Neural cell (in vitro differentiated cells): Measurements from ENCODE around the gene CD300LG. TPM values are rescaled to one million over a fixed set of nuclear protein-coding genes. Genes with fewer than 3 reads are reported as not detected.

Experiments used
- H2AFZ ChIP-seq: fragments of 200-600, 300-800 bp; sonication (generic), shearing (Covaris generic); 2 replicates; pipeline ENCODE4 v1.6.0; 2014; ENCODE audit warnings: low read depth, mild to moderate bottlenecking, antibody characterized with exemption, low read length, moderate library complexity
- H3F3A ChIP-seq: fragments of 200-600 bp; shearing (Covaris generic); 2 replicates; pipeline ENCODE4 v1.6.1; 2016; ENCODE audit warnings: mild to moderate bottlenecking, moderate library complexity, mixed read lengths, antibody characterized with exemption, low read length; ENCODE audit not compliant: insufficient read depth, poor library complexity, severe bottlenecking
- H3K27ac ChIP-seq: fragments of 200-600, 300-800 bp; sonication (generic), shearing (Covaris generic); 2 replicates; pipeline ENCODE4 v1.5.1; 2014; ENCODE audit warnings: mild to moderate bottlenecking, low read length, moderate library complexity
- H3K27me3 ChIP-seq: fragments of 300-800, 200-600 bp; sonication (generic), shearing (Covaris generic); 2 replicates; pipeline ENCODE4 v1.6.0; 2014; ENCODE audit warnings: mild to moderate bottlenecking, low read depth, low read length, moderate library complexity; ENCODE audit not compliant: insufficient read depth
- H3K36me3 ChIP-seq: fragments of 300-800, 200-600 bp; sonication (generic), shearing (Covaris generic); 2 replicates; pipeline ENCODE4 v1.5.1; 2014; ENCODE audit warnings: mild to moderate bottlenecking, antibody characterized with exemption, low read length, moderate library complexity; ENCODE audit not compliant: insufficient read depth
- H3K4me2 ChIP-seq: fragments of 300-800, 200-600 bp; sonication (generic), shearing (Covaris generic); 2 replicates; pipeline ENCODE4 v1.6.0; 2014; ENCODE audit warnings: mild to moderate bottlenecking, low read length
- H3K4me3 ChIP-seq: fragments of 300-800, 200-600 bp; sonication (generic), shearing (Covaris generic); 2 replicates; pipeline ENCODE4 v1.5.1; 2014; ENCODE audit warnings: mild to moderate bottlenecking, low read length, moderate library complexity
- H3K79me2 ChIP-seq: fragments of 200-600 bp; shearing (Covaris generic); replicated peaks from 2 replicates; pipeline ENCODE4 v1.6.0; 2014; ENCODE audit warnings: mild to moderate bottlenecking, low read length, moderate library complexity; ENCODE audit not compliant: insufficient read depth
- H3K9ac ChIP-seq: fragments of 300-800, 200-600 bp; sonication (generic), shearing (Covaris generic); 2 replicates; pipeline ENCODE4 v1.6.1; 2016; ENCODE audit warnings: mild to moderate bottlenecking, low read length, mixed read lengths
- H3K9me2 ChIP-seq: fragments of 200-600 bp; shearing (Covaris generic); 2 replicates; pipeline ENCODE4 v1.6.1; 2016; ENCODE audit warnings: mild to moderate bottlenecking, low read length, mixed read lengths; ENCODE audit not compliant: insufficient read depth
- H3K9me3 ChIP-seq: fragments of 200-600, 300-800 bp; sonication (generic), shearing (Covaris generic); 2 replicates; pipeline ENCODE4 v1.6.1; 2016; ENCODE audit warnings: mild to moderate bottlenecking, mixed run types, low read length, moderate library complexity, mixed read lengths
- H4K20me1 ChIP-seq: fragments of 200-600 bp; shearing (Covaris generic); 2 replicates; pipeline ENCODE4 v1.6.1; 2016; ENCODE audit warnings: mild to moderate bottlenecking, mixed run types; ENCODE audit not compliant: insufficient read depth
- CTCF ChIP-seq: fragments of 450-650 bp; IDR thresholded peaks from 2 replicates; pipeline ENCODE4 v1.5.1; 2014; ENCODE audit warnings: antibody characterized with exemption, mild to moderate bottlenecking, moderate library complexity; ENCODE audit not compliant: poor library complexity, severe bottlenecking
- EP300 ChIP-seq: fragments of 450-650 bp; conservative IDR thresholded peaks from 2 replicates; pipeline ENCODE4 v1.6.1; 2014; ENCODE audit warnings: antibody characterized with exemption, mild to moderate bottlenecking, moderate library complexity; ENCODE audit not compliant: poor library complexity, severe bottlenecking
- EZH2 ChIP-seq: fragments of 200-600, 300-800 bp; shearing (Covaris generic), sonication (generic); IDR thresholded peaks from 2 replicates; pipeline ENCODE4 v1.6.1; 2014; ENCODE audit warnings: antibody characterized with exemption, low read length, borderline replicate concordance, mild to moderate bottlenecking; ENCODE audit not compliant: insufficient read depth, poor library complexity, severe bottlenecking
- MXI1 ChIP-seq: fragments of 450-650 bp; conservative IDR thresholded peaks from 2 replicates; pipeline ENCODE4 v1.6.1; 2014; ENCODE audit warnings: antibody characterized with exemption, mild to moderate bottlenecking; ENCODE audit not compliant: poor library complexity, severe bottlenecking
- POLR2AphosphoS5 ChIP-seq: IDR thresholded peaks from 2 replicates; pipeline ENCODE4 v1.6.1; 2012
- RAD21 ChIP-seq: fragments of 450-650 bp; conservative IDR thresholded peaks from 2 replicates; pipeline ENCODE4 v1.6.1; 2014; ENCODE audit warnings: antibody characterized with exemption, mild to moderate bottlenecking, moderate library complexity
- REST ChIP-seq: IDR thresholded peaks from 2 replicates; pipeline ENCODE4 v1.6.1; 2012; ENCODE audit warnings: borderline replicate concordance
- SMC3 ChIP-seq: fragments of 450-650 bp; conservative IDR thresholded peaks from 2 replicates; pipeline ENCODE4 v1.6.1; 2014; ENCODE audit warnings: antibody characterized with exemption, mild to moderate bottlenecking, moderate library complexity; ENCODE audit not compliant: poor library complexity
- TAF1 ChIP-seq: IDR thresholded peaks from 2 replicates; pipeline ENCODE4 v1.6.1; 2012; ENCODE audit warnings: low read depth
- polyA plus RNA-seq: library from polyadenylated mRNA; depleted of rRNA; stranded (reverse); fragments of >200 nt; gene quantifications from 2 replicates; pipeline ENCODE4 v1.2.3, GENCODE V29; 2014

CD300LG gene
- polyA plus RNA-seq, 1 donor from 2014 or later = not detected

- Histone ChIP-seq H3K9ac (peak overlapping the region; percentile 68), H3K27ac (no peak overlapping the region), H3K9me2 (no peaks in the 10 kb centered on the region), H3K4me2 (peak overlapping the region; percentile 80), H3F3A (no peaks in the 10 kb centered on the region), H3K4me3 (peak overlapping the region; percentile 86), H2AFZ (peak overlapping the region; percentile 45), H3K9me3 (no peaks in the 10 kb centered on the region), H3K36me3 (no peaks in the 10 kb centered on the region), H4K20me1 (no peaks in the 10 kb centered on the region), H3K79me2 (peaks cover 12% of the 10 kb centered on the region), H3K27me3 (no peaks in the 10 kb centered on the region)
- TF ChIP-seq POLR2AphosphoS5 (peak; percentile 38), MXI1 (peak; percentile 48), EP300 (no peak), EZH2 (no peak), REST (no peak), SMC3 (no peak), CTCF (no peak)
Measured at GRCh38 chr17:43900183-43900857, 53.3 kb downstream of the CD300LG start.

GRCh38 chr17:43900858-43901754 lies 54.1 kb downstream of the CD300LG start:
- TF ChIP-seq CTCF (no peak), REST (no peak), EZH2 (no peak), RAD21 (no peak), EP300 (no peak), SMC3 (no peak), MXI1 (no peak), POLR2AphosphoS5 (no peak), TAF1 (no peak)
- no peaks in the 10 kb centered on the region for H3K36me3 ChIP-seq
- H3K27ac ChIP-seq = no peak overlapping the region
- H4K20me1 ChIP-seq = no peaks in the 10 kb centered on the region
- no peaks in the 10 kb centered on the region for H3K27me3 ChIP-seq
- H3K4me3 ChIP-seq = peak overlapping the region; percentile 86
- H3F3A ChIP-seq = no peaks in the 10 kb centered on the region
- peak overlapping the region; percentile 54 for H3K4me2 ChIP-seq
- peaks cover 17% of the 10 kb centered on the region for H3K79me2 ChIP-seq
- H3K9me3 ChIP-seq = no peaks in the 10 kb centered on the region
- H3K9me2 ChIP-seq = no peaks in the 10 kb centered on the region
- no peak overlapping the region for H2AFZ ChIP-seq
- H3K9ac ChIP-seq = peak overlapping the region; percentile 68
